ENCODE data around the gene PSTPIP2. TPM values are rescaled to one million over a fixed set of nuclear protein-coding genes. Genes with fewer than 3 reads are reported as not detected.
"Not testable (repeated sequence)": the region's sequence is repeated elsewhere in the genome, so short reads cannot be mapped to it uniquely, and the experiment has no call there.

PSTPIP2 gene
- total RNA-seq, 2 experiments from 2014 or later: 17.8 TPM

DNA sequence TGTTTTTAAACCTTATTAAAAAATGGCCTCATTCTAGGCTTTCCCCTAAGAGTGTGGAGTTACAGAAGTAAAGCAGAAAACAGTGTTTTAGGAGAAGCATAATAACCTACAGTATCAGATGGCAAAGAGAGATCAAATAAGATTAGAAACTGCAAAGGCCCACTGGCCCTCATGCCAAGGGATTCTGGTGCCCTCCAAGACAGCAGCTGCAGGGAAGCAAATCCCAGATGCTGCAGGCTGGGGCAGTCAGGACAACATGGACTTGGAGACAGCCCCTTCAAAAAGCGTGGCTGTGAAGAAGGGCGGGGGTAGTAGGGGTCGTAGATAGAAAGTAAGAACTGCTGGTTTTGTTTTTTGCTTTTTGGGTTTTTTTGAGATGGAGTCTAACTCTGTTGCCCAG is 76.6 kb downstream of the PSTPIP2 start:
- no peak overlapping the region for H3K4me3 Mint-ChIP-seq
- H3K4me1 Mint-ChIP-seq (ENCODE audit: low read depth): peaks cover 34% of the 10 kb centered on the region
- POLR2A ChIA-PET: no interaction called here
- CTCF ChIA-PET: no interaction called here
- intact Hi-C loops (cut with micrococcal nuclease): no loop called here
- ATAC-seq (no peak), DNase-seq (no peak)
- no peaks in the 10 kb centered on the region for H3K27me3 Mint-ChIP-seq
- TF ChIP-seq, protein P1, sequence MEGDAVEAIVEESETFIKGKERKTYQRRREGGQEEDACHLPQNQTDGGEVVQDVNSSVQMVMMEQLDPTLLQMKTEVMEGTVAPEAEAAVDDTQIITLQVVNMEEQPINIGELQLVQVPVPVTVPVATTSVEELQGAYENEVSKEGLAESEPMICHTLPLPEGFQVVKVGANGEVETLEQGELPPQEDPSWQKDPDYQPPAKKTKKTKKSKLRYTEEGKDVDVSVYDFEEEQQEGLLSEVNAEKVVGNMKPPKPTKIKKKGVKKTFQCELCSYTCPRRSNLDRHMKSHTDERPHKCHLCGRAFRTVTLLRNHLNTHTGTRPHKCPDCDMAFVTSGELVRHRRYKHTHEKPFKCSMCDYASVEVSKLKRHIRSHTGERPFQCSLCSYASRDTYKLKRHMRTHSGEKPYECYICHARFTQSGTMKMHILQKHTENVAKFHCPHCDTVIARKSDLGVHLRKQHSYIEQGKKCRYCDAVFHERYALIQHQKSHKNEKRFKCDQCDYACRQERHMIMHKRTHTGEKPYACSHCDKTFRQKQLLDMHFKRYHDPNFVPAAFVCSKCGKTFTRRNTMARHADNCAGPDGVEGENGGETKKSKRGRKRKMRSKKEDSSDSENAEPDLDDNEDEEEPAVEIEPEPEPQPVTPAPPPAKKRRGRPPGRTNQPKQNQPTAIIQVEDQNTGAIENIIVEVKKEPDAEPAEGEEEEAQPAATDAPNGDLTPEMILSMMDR (IDR thresholded peaks at IDR 0.05): no peak
- no peaks in the 10 kb centered on the region for H3K9me3 Mint-ChIP-seq
- peaks cover 26% of the 10 kb centered on the region for H3K36me3 Mint-ChIP-seq (ENCODE audit: low read depth)
- H3K27ac Mint-ChIP-seq: no peak overlapping the region

DNA sequence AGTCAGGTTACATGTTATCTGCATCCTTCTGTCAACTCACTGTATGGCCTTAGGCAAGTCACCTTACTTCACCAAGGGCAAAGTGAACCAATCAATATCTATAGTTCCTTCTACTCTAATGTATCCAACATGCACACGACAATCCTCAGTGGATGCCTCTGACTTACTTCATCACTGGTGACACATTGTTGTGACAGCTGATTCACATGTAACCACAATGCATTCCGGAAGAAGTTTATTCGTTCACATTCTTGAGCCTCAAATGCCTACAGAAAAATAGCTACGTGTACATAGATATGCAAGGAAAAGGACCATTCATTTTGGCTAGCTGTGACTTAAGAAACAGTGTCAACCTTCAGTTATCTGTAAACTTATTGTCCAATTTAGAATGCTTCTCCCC is 78.6 kb downstream of the PSTPIP2 start:
- CTCF ChIA-PET: interaction anchor here (1.7 kb wide), 1 partner anchor 80 kb away, joined by 13 read pairs; no protein-coding TSS in a partner anchor
- no peak overlapping the region for H3K4me3 Mint-ChIP-seq
- TF ChIP-seq, protein P1 (IDR thresholded peaks at IDR 0.05): no peak
- no peaks in the 10 kb centered on the region for H3K9me3 Mint-ChIP-seq
- H3K27ac Mint-ChIP-seq: no peak overlapping the region
- no peak for DNase-seq
- peaks cover 21% of the 10 kb centered on the region for H3K36me3 Mint-ChIP-seq (ENCODE audit: low read depth)
- peaks cover 22% of the 10 kb centered on the region for H3K4me1 Mint-ChIP-seq (ENCODE audit: low read depth)
- no peaks in the 10 kb centered on the region for H3K27me3 Mint-ChIP-seq
- ATAC-seq: no peak
- intact Hi-C loops (cut with micrococcal nuclease): no loop called here
- POLR2A ChIA-PET: interaction anchor here (0.7 to 1.4 kb wide), 2 partner anchors 11 to 16 kb away, joined by 3 to 5 read pairs; no protein-coding TSS in a partner anchor

DNA sequence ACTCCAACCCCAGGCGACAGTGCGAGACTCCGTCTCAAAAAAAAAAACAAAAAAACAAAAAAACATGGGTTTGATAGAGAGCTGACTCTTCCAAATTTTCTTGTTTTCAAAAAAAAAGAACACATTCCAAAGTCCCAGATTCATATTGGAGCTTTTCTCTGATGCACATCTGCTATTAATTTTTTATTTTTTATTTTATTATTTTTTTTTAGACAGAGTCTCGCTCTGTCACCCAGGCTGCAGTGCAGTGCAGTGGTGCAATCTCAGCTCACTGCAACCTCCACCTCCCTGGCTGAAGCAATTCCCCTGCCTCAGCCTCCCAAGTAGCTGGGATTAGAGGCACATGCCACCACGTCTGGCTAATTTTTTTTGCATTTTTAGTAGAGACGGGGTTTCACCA is 79.5 kb downstream of the PSTPIP2 start:
- H3K27ac Mint-ChIP-seq; H3K9me3 Mint-ChIP-seq; DNase-seq; H3K27me3 Mint-ChIP-seq; H3K4me3 Mint-ChIP-seq; intact Hi-C loops (cut with micrococcal nuclease); POLR2A ChIA-PET; ATAC-seq: not testable (repeated sequence)
- Mint-ChIP-seq H3K36me3 (ENCODE audit: low read depth) (peaks cover 22% of the 10 kb centered on the region), H3K4me1 (ENCODE audit: low read depth) (peaks cover 13% of the 10 kb centered on the region)
- CTCF ChIA-PET: interaction anchor here (0.8 to 1.2 kb wide), 2 partner anchors 78 to 81 kb away, joined by 3 to 4 read pairs; no protein-coding TSS in a partner anchor

DNA sequence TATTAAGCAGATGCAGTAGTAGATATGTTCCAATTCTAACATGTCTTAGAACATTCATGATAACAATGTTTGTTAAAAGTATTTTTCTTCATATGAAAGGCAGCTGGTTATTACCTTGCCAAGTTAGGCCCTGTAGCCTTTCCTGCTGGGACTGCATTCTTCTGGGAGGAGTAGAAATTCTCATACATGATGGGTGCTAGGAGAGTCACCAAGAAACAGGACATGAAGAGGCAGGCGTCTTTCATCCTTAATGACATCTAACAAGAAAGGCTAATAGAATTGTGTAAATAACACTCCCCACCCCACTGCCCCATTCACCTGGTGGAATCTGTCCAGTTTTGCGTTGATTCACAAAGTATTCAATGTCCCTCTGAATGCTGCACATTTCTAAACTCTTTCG is 80.3 kb downstream of the PSTPIP2 start:
- Mint-ChIP-seq H3K4me1 (ENCODE audit: low read depth) (peaks cover 7% of the 10 kb centered on the region), H3K27ac (no peak overlapping the region), H3K36me3 (ENCODE audit: low read depth) (peaks cover 20% of the 10 kb centered on the region), H3K9me3 (no peaks in the 10 kb centered on the region), H3K27me3 (no peaks in the 10 kb centered on the region), H3K4me3 (no peak overlapping the region)
- no peak for DNase-seq
- ChIA-PET POLR2A (interaction anchor here (0.6 kb wide), 1 partner anchor 1088 kb away, joined by 3 read pairs; no protein-coding TSS in a partner anchor), CTCF (interaction anchor here (0.8 to 1.2 kb wide), 2 partner anchors 77 to 82 kb away, joined by 3 to 4 read pairs; no protein-coding TSS in a partner anchor)
- intact Hi-C loops (cut with micrococcal nuclease): no loop called here
- no peak for ATAC-seq
- TF ChIP-seq, protein P1 (IDR thresholded peaks at IDR 0.05): no peak

DNA sequence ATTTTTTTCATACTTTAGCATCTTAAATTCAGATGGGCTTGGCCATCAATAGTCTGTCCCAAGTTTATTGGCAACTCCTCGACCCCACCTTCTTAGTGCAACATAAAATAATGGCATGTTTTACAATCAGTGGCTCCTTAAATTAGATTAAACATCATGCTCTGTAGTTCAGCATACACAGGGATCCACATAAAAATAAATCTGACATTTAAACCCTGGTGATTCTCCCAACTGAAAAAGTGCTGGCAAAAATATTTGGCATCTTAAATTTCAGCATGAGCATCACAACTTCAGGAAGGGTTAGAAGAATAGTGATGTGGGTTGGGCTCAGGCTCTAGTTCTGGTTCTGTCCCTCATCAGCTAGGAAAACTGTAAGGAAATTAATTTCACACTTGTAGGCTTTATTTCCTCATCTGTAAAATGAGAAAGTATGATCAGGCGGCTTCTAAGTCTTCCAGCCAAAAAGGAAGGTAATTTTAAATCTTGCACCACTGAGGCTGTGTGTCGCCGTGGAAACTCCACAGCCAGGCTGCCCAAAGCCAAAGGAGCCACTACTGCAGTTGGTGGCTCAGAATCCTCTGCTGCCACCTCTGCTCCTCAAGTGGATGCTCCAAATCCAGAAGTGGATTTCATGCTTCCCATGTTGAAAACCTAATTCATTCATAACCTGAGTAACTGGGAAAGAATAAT is 87.4 kb downstream of the PSTPIP2 start:
- ATAC-seq (no peak), DNase-seq (no peak)
- H3K4me1 Mint-ChIP-seq (ENCODE audit: low read depth): peaks cover 4% of the 10 kb centered on the region
- H3K9me3 Mint-ChIP-seq: no peaks in the 10 kb centered on the region
- peaks cover 11% of the 10 kb centered on the region for H3K36me3 Mint-ChIP-seq (ENCODE audit: low read depth)
- H3K27me3 Mint-ChIP-seq: no peaks in the 10 kb centered on the region
- intact Hi-C loops (cut with micrococcal nuclease): no loop called here
- no peak overlapping the region for H3K27ac Mint-ChIP-seq
- TF ChIP-seq, protein P1 (IDR thresholded peaks at IDR 0.05): no peak
- no peak overlapping the region for H3K4me3 Mint-ChIP-seq
- ChIA-PET CTCF (interaction anchor here (3.6 kb wide), 1 partner anchor 10 kb away, joined by 17 read pairs; no protein-coding TSS in a partner anchor), POLR2A (no interaction called here)
